HCT116 (cell line): ENCODE data around the gene RFX3. TPM values are rescaled to one million over a fixed set of nuclear protein-coding genes. Genes with fewer than 3 reads are reported as not detected.

Experiments used
- ATAC-seq: fragments of 200-7000 bp; cut with Tn5 transposase; 2 replicates; pipeline ENCODE4 v1.9.1; 2020; ENCODE audit warnings: mild to moderate bottlenecking, moderate library complexity
- BruUV-seq: library from RNA; stranded (reverse); fragments of 400-500 nt; replicated peaks from 2 replicates; lab custom pipeline; 2021; lab: Mats Ljungman, UMichigan
- CTCF ChIA-PET: fragments of 300-600 bp; sonication (Branson Sonifier 250); formaldehyde crosslinking; loops from one replicate; lab custom pipeline; 2021; ENCODE audit warnings: antibody characterized with exemption; lab: Charles Lee
- POLR2A ChIA-PET: fragments of 300-600, 350-600 bp; sonication (Branson Sonifier 250); formaldehyde crosslinking; loops from one replicate; lab custom pipeline; 2021; ENCODE audit warnings: antibody characterized with exemption; lab: Charles Lee
- RAD21 ChIA-PET, 2 experiments: fragments of 300-600 bp; sonication (Branson Sonifier 250); formaldehyde crosslinking; loops; one replicate each; lab custom pipeline; 2023; ENCODE audit warnings: low total read pairs in 2 of 2; ENCODE audit not compliant: uncharacterized antibody in 2 of 2, unreplicated experiment in 2 of 2, low non-redundant PET in 1 of 2; lab: Charles Lee
- DNase-seq: peaks from one replicate; pipeline ENCODE4 v3.0.0-alpha.2; 2010; ENCODE audit warnings: low read depth, low spot score
- H2AFZ ChIP-seq: fragments of 200-600 bp; shearing (Covaris generic), sonication (generic); 2 replicates; pipeline ENCODE4 v1.6.1; 2017; ENCODE audit warnings: low read depth, mixed run types, mixed read lengths, antibody characterized with exemption, low read length; ENCODE audit not compliant: poor library complexity, severe bottlenecking
- H3K27ac ChIP-seq: 2 replicates; pipeline ENCODE4 v1.5.1; 2012; ENCODE audit warnings: low read depth, low read length
- H3K27me3 ChIP-seq: fragments of 200-600 bp; sonication (generic); 2 replicates; pipeline ENCODE4 v1.6.1; 2016; ENCODE audit warnings: mixed run types, low read length, mixed read lengths; ENCODE audit not compliant: insufficient read depth
- H3K36me3 ChIP-seq, 2 experiments: fragments of 200-500 bp in 1 of 2; fragments of 200-600 bp in 1 of 2; sonication (Bioruptor generic) in 1 of 2; sonication (generic) in 1 of 2; 2 replicates each; pipeline versions ENCODE4 v1.5.1 to v1.6.1; 2014 to 2016; ENCODE audit warnings: low read length in 2 of 2, inconsistent platforms in 1 of 2, mixed read lengths in 1 of 2, mixed run types in 1 of 2; ENCODE audit not compliant: insufficient read depth in 2 of 2, control insufficient read depth in 1 of 2
- H3K4me1 ChIP-seq, 2 experiments: fragments of 200-600 bp in 1 of 2; sonication (generic) in 1 of 2; 2 replicates each; pipeline versions ENCODE4 v1.5.1 to v1.6.1; 2012 to 2017; ENCODE audit warnings: low read length in 2 of 2, inconsistent platforms in 1 of 2, mild to moderate bottlenecking in 1 of 2, mixed read lengths in 1 of 2, mixed run types in 1 of 2, moderate library complexity in 1 of 2; ENCODE audit not compliant: insufficient read depth in 2 of 2, control insufficient read depth in 1 of 2
- H3K4me2 ChIP-seq: fragments of 200-600 bp; sonication (generic); 2 replicates; pipeline ENCODE4 v1.6.1; 2017; ENCODE audit warnings: mixed run types, low read length, mixed read lengths
- H3K4me3 ChIP-seq, 2 experiments: fragments of 200-600 bp in 1 of 2; sonication (generic) in 1 of 2; replicated peaks in 1 of 2; 2 replicates each; pipeline ENCODE4 v1.5.1; 2011 to 2016; ENCODE audit warnings: low read length in 2 of 2, control low read depth in 1 of 2, low read depth in 1 of 2, mild to moderate bottlenecking in 1 of 2, mixed read lengths in 1 of 2, mixed run types in 1 of 2
- H3K79me2 ChIP-seq: fragments of 200-600 bp; sonication (generic); 2 replicates; pipeline ENCODE4 v1.6.1; 2017; ENCODE audit warnings: mild to moderate bottlenecking, mixed run types, low read length, moderate library complexity, mixed read lengths; ENCODE audit not compliant: insufficient read depth
- H3K9ac ChIP-seq: fragments of 200-600 bp; sonication (generic); 2 replicates; pipeline ENCODE4 v1.6.1; 2016; ENCODE audit warnings: low read length, mixed read lengths
- H3K9me2 ChIP-seq: fragments of 200-600 bp; sonication (generic), shearing (Covaris generic); 2 replicates; pipeline ENCODE4 v1.6.1; 2017; ENCODE audit warnings: mixed run types, mild to moderate bottlenecking, moderate library complexity; ENCODE audit not compliant: insufficient read depth
- H3K9me3 ChIP-seq, 2 experiments: fragments of 200-500 bp in 1 of 2; fragments of 200-600 bp in 1 of 2; sonication (Bioruptor generic) in 1 of 2; sonication (generic) in 1 of 2; 2 replicates each; pipeline ENCODE4 v1.6.1; 2014 to 2017; ENCODE audit warnings: low read length in 2 of 2, mixed read lengths in 2 of 2, inconsistent platforms in 1 of 2, low read depth in 1 of 2, mild to moderate bottlenecking in 1 of 2, mixed run types in 1 of 2, moderate library complexity in 1 of 2; ENCODE audit not compliant: control insufficient read depth in 1 of 2, insufficient read depth in 1 of 2
- H4K20me1 ChIP-seq: fragments of 200-600 bp; sonication (generic), shearing (Covaris generic); 2 replicates; pipeline ENCODE4 v1.6.1; 2017; ENCODE audit warnings: mixed run types, mild to moderate bottlenecking, moderate library complexity; ENCODE audit not compliant: insufficient read depth
- CBX3 ChIP-seq: IDR thresholded peaks from 2 replicates; pipeline ENCODE4 v1.6.1; 2012; ENCODE audit warnings: low read depth
- CEBPB ChIP-seq: IDR thresholded peaks from 2 replicates; pipeline ENCODE4 v1.6.1; 2012; ENCODE audit warnings: low read depth
- ELF1 ChIP-seq: IDR thresholded peaks from 2 replicates; pipeline ENCODE4 v1.6.1; 2012; ENCODE audit warnings: low read depth, borderline replicate concordance
- EZH2phosphoT487 ChIP-seq: fragments of 200-600 bp; IDR thresholded peaks from 2 replicates; pipeline ENCODE4 v1.6.1; 2018; ENCODE audit warnings: antibody characterized with exemption, borderline replicate concordance
- POLR2A ChIP-seq: IDR thresholded peaks from 2 replicates; pipeline ENCODE4 v1.7.0; 2011; ENCODE audit warnings: borderline replicate concordance; ENCODE audit not compliant: insufficient read depth, insufficient read length; ENCODE audit errors: extremely low read depth
- POLR2AphosphoS5 ChIP-seq: IDR thresholded peaks from 2 replicates; pipeline ENCODE4 v1.6.1; 2011; ENCODE audit warnings: mild to moderate bottlenecking, low read depth, low read length, moderate library complexity
- REST ChIP-seq: IDR thresholded peaks from 2 replicates; pipeline ENCODE4 v1.6.1; 2012; ENCODE audit warnings: low read depth
- SIN3A ChIP-seq: IDR thresholded peaks from 2 replicates; pipeline ENCODE4 v1.6.1; 2012; ENCODE audit warnings: low read depth
- YY1 ChIP-seq: IDR thresholded peaks from 2 replicates; pipeline ENCODE4 v1.6.1; 2011; ENCODE audit warnings: low read length, low read depth, moderate library complexity, mild to moderate bottlenecking; ENCODE audit not compliant: insufficient replicate concordance; ENCODE audit errors: extremely low read depth
- ZFX ChIP-seq: fragments of 450-650 bp; IDR thresholded peaks from 2 replicates; pipeline ENCODE4 v1.6.1; 2017
- intact Hi-C: fragments of 100-400 bp; cut with micrococcal nuclease; formaldehyde crosslinking; loops from 2 replicates; pipeline ENCODE4 v1.10.0; 2022
- total RNA-seq: library from RNA; stranded (reverse); gene quantifications from one replicate; pipeline ENCODE4 v1.2.1, GENCODE V29; 2021; ENCODE audit not compliant: unreplicated experiment
- TF ChIP-seq, protein P1 (sequence below): IDR thresholded peaks from 2 replicates; pipeline ENCODE4 v1.6.1; 2012
- TF ChIP-seq, protein P2 (sequence below): IDR thresholded peaks from 2 replicates; pipeline ENCODE4 v1.6.1; 2011; ENCODE audit warnings: mild to moderate bottlenecking, low read length, moderate library complexity; ENCODE audit not compliant: insufficient replicate concordance; ENCODE audit errors: extremely low read depth

RFX3 gene
- total RNA-seq, 1 experiment from 2014 or later = 11.8 TPM

GRCh38 chr9:3191715-3192114, 334.1 kb downstream of the RFX3 start:
- H3K4me2 ChIP-seq = no peak overlapping the region
- TF ChIP-seq ELF1 (no peak), POLR2AphosphoS5 (no peak), CBX3 (no peak), YY1 (no peak), SIN3A (no peak), CEBPB (no peak), REST (no peak), POLR2A (no peak), EZH2phosphoT487 (no peak), ZFX (no peak)
- TF ChIP-seq, protein P1, sequence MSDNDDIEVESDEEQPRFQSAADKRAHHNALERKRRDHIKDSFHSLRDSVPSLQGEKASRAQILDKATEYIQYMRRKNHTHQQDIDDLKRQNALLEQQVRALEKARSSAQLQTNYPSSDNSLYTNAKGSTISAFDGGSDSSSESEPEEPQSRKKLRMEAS = no peak
- TF ChIP-seq, protein P2, sequence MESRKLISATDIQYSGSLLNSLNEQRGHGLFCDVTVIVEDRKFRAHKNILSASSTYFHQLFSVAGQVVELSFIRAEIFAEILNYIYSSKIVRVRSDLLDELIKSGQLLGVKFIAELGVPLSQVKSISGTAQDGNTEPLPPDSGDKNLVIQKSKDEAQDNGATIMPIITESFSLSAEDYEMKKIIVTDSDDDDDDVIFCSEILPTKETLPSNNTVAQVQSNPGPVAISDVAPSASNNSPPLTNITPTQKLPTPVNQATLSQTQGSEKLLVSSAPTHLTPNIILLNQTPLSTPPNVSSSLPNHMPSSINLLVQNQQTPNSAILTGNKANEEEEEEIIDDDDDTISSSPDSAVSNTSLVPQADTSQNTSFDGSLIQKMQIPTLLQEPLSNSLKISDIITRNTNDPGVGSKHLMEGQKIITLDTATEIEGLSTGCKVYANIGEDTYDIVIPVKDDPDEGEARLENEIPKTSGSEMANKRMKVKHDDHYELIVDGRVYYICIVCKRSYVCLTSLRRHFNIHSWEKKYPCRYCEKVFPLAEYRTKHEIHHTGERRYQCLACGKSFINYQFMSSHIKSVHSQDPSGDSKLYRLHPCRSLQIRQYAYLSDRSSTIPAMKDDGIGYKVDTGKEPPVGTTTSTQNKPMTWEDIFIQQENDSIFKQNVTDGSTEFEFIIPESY = no peak
- TF ChIP-seq, all 23 proteins: peak for 0
- no peaks in the 10 kb centered on the region for H3K9me2 ChIP-seq
- intact Hi-C loops = no loop called here
- H3K79me2 ChIP-seq = no peaks in the 10 kb centered on the region
- no peak overlapping the region for H2AFZ ChIP-seq
- H3K36me3 ChIP-seq = no peaks in the 10 kb centered on the region
- no peaks in the 10 kb centered on the region for H3K4me1 ChIP-seq
- DNase-seq (no peak), ATAC-seq (no peak)
- peaks cover 68% of the 10 kb centered on the region for H3K27me3 ChIP-seq
- H3K9me3 ChIP-seq = no peaks in the 10 kb centered on the region
- no peak overlapping the region for H3K4me3 ChIP-seq
- BruUV-seq = no TSS peak
- H3K9ac ChIP-seq = no peak overlapping the region
- RAD21 ChIA-PET = no interaction called here
- no peak overlapping the region for H3K27ac ChIP-seq
- CTCF ChIA-PET = interaction anchor here (1.4 kb wide), 1 partner anchor 10 kb away, joined by 4 read pairs; no protein-coding TSS in a partner anchor
- no peaks in the 10 kb centered on the region for H4K20me1 ChIP-seq
- POLR2A ChIA-PET = no interaction called here
